ENCODE measurements around the gene KCNIP1.

GRCh38 chr5:170589643-170590042 is 85.8 kb downstream of the KCNIP1 start:
- TF ChIP-seq JUN (IDR thresholded peaks at IDR 0.05) (no peak), CTCF (IDR thresholded peaks at IDR 0.05) (no peak), RNF2 (IDR thresholded peaks at IDR 0.05; ENCODE audit: borderline replicate concordance, low read depth) (no peak), POLR2A (IDR thresholded peaks at IDR 0.05; ENCODE audit: low read length) (no peak)
- TF ChIP-seq, protein P1, sequence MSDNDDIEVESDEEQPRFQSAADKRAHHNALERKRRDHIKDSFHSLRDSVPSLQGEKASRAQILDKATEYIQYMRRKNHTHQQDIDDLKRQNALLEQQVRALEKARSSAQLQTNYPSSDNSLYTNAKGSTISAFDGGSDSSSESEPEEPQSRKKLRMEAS (IDR thresholded peaks at IDR 0.05), result no peak
